HG02642 (cell line): ENCODE data around the gene TM9SF1.
A peak's percentile ranks its signal among the peaks of the same experiment; 100 is the strongest.
"Not testable (repeated sequence)": the region's sequence is repeated elsewhere in the genome, so short reads cannot be mapped to it uniquely, and the experiment has no call there.

Experiments
- ATAC-seq: cut with Tn5 transposase; IDR thresholded peaks from one replicate; pipeline ENCODE4 v1.9.1; 2021; ENCODE audit warnings: mild to moderate bottlenecking; ENCODE audit not compliant: unreplicated experiment, poor library complexity

Gene TM9SF1

GRCh38 chr14:24202538-24202937, 7.3 kb upstream of the TM9SF1 start:
- ATAC-seq: not testable (repeated sequence)

- no peak for ATAC-seq
These were observed 3.7 kb upstream of the TM9SF1 start for GRCh38 chr14:24198814-24199524.

DNA sequence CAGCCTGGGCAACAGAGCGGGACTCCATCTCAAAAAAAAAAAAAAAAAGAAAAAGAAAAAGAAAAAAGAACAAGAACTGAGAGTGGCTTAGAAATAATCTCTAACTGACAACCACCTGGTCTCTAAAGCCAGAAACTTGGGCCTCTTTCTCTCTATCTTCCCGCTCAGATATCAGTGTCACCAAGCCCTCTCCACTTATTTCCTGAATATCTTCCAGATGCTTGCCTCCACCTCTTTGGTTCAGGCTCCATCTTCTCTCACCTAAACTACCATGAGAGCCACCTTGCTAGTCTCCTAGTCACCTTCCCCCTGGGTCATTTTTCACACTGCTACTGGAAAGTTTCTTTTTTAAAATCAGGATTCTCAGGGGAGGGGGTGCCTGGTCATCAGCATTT, 1.8 kb upstream of the TM9SF1 start:
- no peak for ATAC-seq

DNA sequence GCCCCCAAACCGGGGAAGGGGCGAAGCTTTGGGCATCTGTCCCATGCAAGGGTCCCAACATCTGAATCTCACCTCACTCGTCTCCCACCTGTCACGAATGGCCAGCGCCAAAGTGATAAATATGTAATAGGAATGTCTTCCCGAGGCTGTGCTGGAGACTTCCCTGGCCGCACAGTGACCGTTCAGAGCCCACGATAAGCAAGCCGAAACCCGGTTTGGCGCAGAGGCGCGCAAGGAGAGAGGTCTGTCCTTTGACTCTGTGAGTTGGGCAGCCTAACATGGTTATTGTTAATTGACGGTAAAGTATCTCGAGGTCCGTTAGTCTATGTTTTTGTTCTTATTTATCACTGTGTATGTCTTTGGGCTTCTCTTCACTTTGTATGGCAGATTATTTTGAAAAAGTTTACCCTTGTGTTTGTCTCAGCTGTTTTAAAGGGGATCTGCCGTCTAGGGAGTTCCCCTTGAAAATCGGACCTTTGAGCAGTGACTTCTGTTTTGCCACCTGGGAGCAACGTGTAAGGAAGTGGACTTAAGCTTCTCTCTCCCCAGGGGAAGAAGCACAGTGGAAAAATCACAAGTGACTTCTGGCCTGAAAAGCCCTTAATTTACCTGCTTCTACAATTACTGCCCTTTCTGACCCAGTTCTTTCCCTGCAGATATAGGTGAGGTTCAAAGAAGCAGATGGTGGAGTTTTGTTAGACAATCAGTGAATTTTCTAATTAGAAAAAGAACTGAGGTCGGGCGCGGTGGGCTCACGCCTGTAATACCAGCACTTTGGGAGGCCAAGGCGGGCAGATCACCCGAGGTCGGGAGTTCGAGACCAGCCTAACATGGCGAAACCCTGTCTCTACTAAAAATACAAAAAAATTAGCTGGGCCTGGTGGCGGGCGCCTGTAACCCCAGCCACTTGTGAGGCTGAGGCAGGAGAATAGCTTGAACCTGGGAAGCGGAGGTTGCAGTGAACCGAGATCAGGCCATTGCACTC, 1.1 kb upstream of the TM9SF1 start:
- peak; percentile 28 for ATAC-seq

- ATAC-seq: no peak
These were observed 412 bp downstream of the TM9SF1 start for GRCh38 chr14:24194873-24195185.

- no peak for ATAC-seq
These were observed 912 bp downstream of the TM9SF1 start for GRCh38 chr14:24194186-24194872.

DNA sequence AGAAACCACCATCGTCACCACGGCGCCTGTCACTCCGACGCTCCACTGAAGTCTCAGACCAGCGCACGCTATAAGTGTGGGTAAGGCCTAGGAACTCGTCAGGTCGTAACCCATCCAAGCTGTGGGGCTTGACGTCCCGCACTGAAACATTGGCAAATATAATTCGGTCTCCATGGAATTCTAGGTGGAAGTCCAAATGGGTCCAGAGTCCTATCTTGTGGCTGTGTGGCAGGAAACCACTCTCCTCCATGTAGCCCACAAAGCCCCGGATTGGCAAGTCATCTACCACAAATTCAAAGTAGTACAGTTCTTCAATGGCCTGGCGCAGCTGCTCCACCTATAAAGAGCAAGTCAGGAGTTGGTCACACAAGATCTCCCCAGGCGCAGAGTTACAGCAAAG, 2.3 kb downstream of the TM9SF1 start:
- no peak for ATAC-seq

- ATAC-seq: no peak
These were observed 4.8 kb downstream of the TM9SF1 start for GRCh38 chr14:24190416-24190815.

- no peak for ATAC-seq
These were observed 5.8 kb downstream of the TM9SF1 start for GRCh38 chr14:24189460-24189859.

- no peak for ATAC-seq
These were observed 6.2 kb downstream of the TM9SF1 start for GRCh38 chr14:24189059-24189375.

GRCh38 chr14:24188251-24189058, 6.8 kb downstream of the TM9SF1 start, which contains the start of gene IPO4:
Gene IPO4, minus strand, starts transcription at chr14:24188816. Its CDS starts 29 bp downstream, at chr14:24188787.
- ATAC-seq: peak; percentile 89

DNA sequence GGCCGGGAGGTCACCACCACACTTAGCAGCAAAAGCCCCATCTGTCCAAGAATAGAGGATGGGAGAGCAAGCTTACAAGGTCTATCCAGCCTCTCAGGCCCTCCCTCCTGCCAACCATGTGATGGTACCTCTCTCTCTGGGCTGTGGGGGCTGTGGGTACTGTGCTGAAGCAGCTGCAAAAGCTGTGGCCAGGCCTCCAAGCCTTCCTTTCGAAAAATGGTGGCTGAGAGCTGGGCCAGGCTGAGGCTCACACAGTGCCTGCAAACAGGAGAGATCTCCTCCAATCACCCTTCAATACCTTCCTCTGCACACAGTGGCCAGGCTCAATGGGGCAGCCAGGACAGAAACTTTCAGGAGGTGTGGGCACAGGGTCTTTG, 7.7 kb downstream of the TM9SF1 start:
- ATAC-seq: no peak

DNA sequence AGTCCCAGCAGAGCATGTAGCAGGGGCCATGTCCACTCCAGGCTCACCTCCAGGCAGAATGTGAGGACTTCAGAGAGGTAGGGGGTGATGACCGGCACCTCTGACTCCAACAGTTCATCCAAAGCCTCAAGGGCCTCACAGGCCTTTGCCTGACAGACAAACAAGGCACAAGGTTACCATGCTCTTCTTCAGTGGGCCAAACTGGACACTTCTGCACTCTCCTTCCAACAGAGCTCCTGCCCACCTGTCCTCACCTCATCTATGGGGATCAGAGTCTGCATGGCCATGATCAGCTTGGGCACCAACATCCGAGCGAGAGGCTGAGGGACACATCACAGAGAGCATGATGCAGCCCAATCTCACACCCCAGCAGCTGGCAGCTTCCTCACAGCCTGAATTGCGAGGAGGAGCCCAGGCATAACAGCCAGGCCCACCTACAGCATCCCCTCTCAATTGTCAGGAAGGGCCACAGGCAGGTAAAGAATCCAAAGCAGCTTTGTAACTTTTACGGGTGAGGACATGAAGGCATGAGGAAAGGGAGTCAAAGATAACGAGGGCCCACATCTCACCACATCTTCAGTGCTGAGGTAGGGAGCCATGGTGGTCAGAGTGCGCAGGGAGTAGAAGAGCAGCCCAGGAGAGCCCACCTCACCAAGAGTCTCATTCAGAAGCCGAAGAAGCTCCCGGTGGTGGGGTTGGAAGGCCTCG, 8.3 kb downstream of the TM9SF1 start:
- ATAC-seq: no peak

DNA sequence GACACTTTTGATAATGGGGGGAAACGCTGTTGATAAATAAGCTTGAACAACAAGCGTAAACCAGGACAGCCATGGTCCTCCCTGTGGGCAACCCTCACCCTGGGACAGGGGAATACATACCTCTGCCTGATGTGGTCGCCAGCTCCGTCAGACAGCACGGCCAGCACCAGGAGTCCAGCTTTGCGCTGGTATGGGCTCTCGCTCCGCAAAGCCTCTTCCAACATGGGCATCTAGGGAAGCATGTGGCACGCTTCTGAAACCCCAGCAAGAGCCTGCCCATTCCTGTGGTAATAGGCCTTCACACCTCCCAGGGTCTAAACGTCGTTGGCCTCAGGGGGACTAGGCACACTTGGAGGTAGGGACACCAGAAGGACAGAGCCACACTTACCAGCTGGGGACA, 9.5 kb downstream of the TM9SF1 start:
- no peak for ATAC-seq

DNA sequence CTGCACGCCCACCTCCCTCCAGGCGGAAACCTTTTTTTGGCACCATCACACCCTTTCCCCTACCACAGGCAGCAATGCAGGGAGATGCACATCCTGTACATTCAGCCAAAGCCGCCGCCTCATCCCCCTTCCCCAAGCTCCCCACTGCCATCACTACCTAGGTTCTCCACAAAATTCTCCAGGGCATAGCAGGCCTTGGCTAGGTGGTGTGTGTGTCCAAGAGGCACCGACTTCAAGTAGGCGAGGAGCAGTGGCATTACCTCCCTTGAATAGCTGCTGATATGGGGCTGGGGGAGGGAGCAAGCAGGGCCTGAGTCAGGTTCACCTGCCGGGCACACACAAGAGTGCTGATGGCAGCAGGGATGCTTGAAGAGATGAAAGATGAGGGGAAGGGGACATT, 10.2 kb downstream of the TM9SF1 start:
- ATAC-seq: no peak

DNA sequence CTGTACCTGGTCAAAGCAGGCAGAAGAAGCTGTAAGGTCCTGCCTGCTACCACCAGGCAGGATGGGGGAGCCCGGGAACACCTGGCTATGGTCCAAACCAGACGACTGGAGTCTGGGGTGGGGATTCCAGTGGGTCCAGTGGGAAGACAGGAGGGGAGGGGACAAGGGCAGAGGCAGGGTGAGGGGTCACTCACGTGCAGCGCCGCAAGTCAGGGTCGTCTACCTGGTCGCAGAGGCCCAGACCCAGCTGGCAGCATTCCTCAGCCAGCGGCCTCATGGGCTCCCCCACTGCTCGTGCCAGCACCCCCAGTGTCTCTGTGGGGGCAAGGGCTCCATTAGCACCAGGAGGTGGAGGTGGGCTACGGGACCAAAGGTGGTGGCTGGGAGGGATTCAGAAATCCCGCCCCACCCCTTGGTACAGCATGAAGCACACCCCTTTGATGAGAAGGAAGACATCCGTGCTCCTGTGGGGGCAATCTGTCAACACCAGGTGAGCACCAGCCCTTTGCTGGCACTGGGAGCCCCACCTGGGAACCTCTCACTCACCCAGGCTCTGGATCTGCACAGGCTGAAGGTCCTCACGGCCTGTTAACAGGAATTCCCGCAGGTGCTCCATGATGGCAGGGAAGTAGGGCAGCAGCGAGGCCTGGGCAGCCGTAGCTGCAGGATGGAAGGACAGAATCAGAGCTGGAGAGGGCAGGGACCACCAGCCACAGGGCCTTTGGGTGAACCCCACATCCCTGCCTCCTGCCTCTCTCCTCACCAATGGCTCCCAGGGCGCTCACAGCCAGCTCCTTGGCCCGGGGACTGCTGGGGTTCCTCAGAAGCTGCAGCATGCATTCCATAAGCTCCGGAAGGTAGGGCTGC, 10.9 kb downstream of the TM9SF1 start:
- no peak for ATAC-seq

DNA sequence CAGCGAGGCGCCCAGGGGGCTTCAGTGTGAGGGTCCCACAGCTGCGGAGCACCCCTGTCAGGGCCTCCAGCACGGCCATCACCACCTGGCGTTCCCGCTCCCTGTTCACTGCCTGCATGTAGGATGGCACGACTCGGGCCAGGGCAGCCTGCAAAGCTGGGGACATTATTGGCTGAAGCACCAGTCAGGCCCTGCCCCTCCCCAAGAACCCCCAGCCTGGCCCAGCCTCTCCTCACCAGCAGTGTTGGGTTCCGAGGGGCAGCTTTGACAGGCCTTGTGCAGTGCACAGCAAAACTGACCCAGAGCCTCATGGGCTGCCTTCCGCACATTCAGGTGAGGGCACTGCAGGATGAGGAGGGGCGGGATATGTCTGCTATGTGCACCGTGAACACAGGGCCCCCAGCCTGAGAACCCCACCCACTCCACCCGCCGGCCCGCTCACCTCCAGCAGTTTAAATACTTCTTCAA, 12.2 kb downstream of the TM9SF1 start:
- ATAC-seq: no peak

DNA sequence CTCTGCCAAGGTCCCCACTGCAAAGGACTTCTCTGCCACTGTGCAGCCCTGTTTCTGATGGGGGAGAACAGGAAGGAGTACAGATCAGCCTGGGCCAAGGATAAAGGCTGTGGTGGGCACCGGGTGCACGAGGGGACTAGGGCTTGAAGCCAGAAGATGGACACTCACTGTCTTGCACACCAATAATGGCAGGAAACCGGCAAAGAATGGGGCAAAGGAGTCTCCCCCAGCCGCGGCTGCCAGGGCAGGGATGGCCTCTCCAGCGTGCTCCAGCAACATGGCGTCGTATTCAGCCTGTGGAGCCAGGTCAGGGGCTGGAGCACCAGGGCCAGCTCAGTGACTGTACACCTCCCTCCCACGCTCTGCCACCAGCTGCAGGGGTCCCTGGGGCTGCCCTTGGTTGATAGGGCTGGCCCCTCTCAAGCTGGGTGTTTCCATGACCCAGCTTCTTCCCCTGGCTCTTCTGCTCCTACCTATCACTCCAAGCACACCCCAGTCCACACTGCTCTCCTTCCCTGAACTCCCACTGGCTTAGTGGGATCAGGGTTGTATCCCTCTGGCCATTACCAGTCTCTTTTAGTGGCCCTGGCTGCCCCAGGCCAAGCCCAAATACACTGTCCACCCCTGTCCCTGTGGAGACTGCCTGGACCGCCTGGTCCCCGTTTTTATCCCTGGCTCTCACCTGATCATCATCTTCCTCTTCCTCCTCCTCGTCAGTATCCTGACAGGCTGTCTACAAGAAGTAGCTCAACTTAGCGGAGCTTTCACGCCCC, 12.9 kb downstream of the TM9SF1 start:
- ATAC-seq: no peak
